Testis (tissue), 3 donors: Measurements from ENCODE around the gene CAMKMT. TPM values are rescaled to one million over a fixed set of nuclear protein-coding genes. Genes with fewer than 3 reads are reported as not detected.

Source experiments
- DNase-seq: peaks from one replicate; pipeline ENCODE4 v3.0.0-alpha.2; 2019
- H3K27ac ChIP-seq, 2 donors: fragments of 200-600 bp; sonication (generic); one replicate each; pipeline ENCODE4 v1.5.1; 2019
- H3K27me3 ChIP-seq: fragments of 200-600 bp; sonication (generic); one replicate; pipeline ENCODE4 v1.5.1; 2019
- H3K36me3 ChIP-seq: fragments of 200-600 bp; sonication (generic); one replicate; pipeline ENCODE4 v1.5.1; 2017; ENCODE audit warnings: low read depth; ENCODE audit errors: missing control alignments
- H3K4me1 ChIP-seq: fragments of 200-600 bp; sonication (generic); one replicate; pipeline ENCODE4 v1.5.1; 2019
- H3K4me3 ChIP-seq, 2 donors: fragments of 200-600 bp; sonication (generic); one replicate each; pipeline ENCODE4 v1.5.1; 2017 to 2019
- H3K9me3 ChIP-seq: fragments of 200-600 bp; sonication (generic); one replicate; pipeline ENCODE4 v1.5.1; 2017
- POLR2A ChIP-seq: fragments of 450-650 bp; IDR thresholded peaks from one replicate; pipeline ENCODE4 v1.6.1; 2017; ENCODE audit warnings: antibody characterized with exemption, mild to moderate bottlenecking, moderate library complexity
- WGBS, 2 donors: methylation state at CpG; one replicate each; pipeline ENCODE4 v1.1.5; 2018; 5-methylcytosine and 5-hydroxymethylcytosine counted together
- intact Hi-C: fragments of 100-400 bp; cut with DNase I; formaldehyde crosslinking; loops from one replicate; pipeline ENCODE4 v1.15.1; 2023; ENCODE audit warnings: low total_unique reads
- polyA plus RNA-seq: library from polyadenylated mRNA; stranded (reverse); fragments of 350-450 nt; fragmentation: Illumina TruSeq; extraction: RNeasy Lipid Tissue Mini Kit (QIAGEN cat#74804); gene quantifications from one replicate; pipeline ENCODE4 v1.2.3, GENCODE V29; 2014; ENCODE audit warnings: low read depth, low replicate concordance; ENCODE audit not compliant: insufficient read depth
- total RNA-seq, 2 donors: library from RNA; depleted of rRNA; stranded (reverse); fragments of >200 nt; gene quantifications; one replicate each; pipeline ENCODE4 v1.2.3, GENCODE V29; 2016
- TF ChIP-seq, protein P1 (sequence below), 3 experiments: fragments of 450-650 bp in 2 of 3; fragments of 200-600 bp in 1 of 3; sonication (generic) in 1 of 3; IDR thresholded peaks; one replicate each; pipeline ENCODE4 v1.5.1; 2016 to 2019; ENCODE audit warnings: antibody characterized with exemption in 3 of 3, mild to moderate bottlenecking in 2 of 3, moderate library complexity in 1 of 3

Gene CAMKMT
- total and polyA plus RNA-seq, 3 donors from 2014 or later: 15.9 to 21.2 (median 18.5) TPM

DNA sequence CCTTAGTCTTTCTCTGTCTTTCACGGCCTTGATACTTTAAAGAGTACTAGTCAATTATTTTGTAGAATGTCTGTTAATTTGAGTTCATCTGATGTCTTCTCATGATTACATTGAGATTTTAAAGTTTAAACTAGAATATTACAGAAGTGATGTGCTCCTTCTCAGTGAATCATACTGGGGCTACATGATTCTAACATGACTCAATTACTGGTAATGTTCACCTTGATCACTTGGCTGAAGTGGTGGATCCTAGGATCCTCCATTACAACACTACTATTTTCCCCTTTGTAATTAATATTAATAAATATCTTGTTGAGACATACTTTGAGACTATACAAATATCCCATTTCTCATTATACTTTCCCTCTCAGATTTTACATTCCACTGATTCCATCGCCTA lies 148.5 kb downstream of the CAMKMT start:
- Histone ChIP-seq H3K4me3 (no peak overlapping the region), H3K27ac (no peak overlapping the region), H3K9me3 (no peaks in the 10 kb centered on the region), H3K4me1 (no peaks in the 10 kb centered on the region), H3K36me3 (no peaks in the 10 kb centered on the region), H3K27me3 (no peaks in the 10 kb centered on the region)
- intact Hi-C loops: no loop called here
- no peak for DNase-seq
- TF ChIP-seq POLR2A: no peak
- TF ChIP-seq, protein P1, sequence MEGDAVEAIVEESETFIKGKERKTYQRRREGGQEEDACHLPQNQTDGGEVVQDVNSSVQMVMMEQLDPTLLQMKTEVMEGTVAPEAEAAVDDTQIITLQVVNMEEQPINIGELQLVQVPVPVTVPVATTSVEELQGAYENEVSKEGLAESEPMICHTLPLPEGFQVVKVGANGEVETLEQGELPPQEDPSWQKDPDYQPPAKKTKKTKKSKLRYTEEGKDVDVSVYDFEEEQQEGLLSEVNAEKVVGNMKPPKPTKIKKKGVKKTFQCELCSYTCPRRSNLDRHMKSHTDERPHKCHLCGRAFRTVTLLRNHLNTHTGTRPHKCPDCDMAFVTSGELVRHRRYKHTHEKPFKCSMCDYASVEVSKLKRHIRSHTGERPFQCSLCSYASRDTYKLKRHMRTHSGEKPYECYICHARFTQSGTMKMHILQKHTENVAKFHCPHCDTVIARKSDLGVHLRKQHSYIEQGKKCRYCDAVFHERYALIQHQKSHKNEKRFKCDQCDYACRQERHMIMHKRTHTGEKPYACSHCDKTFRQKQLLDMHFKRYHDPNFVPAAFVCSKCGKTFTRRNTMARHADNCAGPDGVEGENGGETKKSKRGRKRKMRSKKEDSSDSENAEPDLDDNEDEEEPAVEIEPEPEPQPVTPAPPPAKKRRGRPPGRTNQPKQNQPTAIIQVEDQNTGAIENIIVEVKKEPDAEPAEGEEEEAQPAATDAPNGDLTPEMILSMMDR (IDR thresholded peaks at IDR 0.05): no peak
- 98 to 99% methylated on average over 2 of the region's 2 CpGs for WGBS, 2 donors

DNA sequence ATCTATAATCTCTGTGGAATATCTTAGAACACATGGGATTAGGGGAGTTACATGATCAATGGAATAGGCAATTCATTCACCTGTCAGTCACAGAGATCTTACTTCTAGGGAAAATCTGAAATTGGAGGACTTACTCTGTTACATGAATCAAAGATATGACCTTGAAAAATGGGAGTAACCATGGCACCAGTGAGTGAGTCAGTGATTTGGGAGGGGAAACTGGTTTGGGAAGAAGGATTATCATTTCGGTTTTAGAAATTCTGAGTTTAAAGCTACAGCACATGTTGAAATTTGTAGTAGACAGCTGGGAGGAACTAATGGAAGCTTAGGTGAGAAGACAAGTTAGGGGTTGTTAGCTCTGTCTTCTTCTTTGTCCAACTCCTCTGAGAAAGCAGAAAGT lies 153.7 kb downstream of the CAMKMT start:
- WGBS, 2 donors: 38 to 56% methylated on average over 1 of the region's 1 CpG
- Histone ChIP-seq H3K9me3 (no peaks in the 10 kb centered on the region), H3K4me1 (no peaks in the 10 kb centered on the region), H3K27ac (no peak overlapping the region), H3K27me3 (no peaks in the 10 kb centered on the region), H3K4me3 (no peak overlapping the region), H3K36me3 (no peaks in the 10 kb centered on the region)
- intact Hi-C loops: no loop called here
- TF ChIP-seq, protein P1 (IDR thresholded peaks at IDR 0.05): no peak
- DNase-seq: no peak

DNA sequence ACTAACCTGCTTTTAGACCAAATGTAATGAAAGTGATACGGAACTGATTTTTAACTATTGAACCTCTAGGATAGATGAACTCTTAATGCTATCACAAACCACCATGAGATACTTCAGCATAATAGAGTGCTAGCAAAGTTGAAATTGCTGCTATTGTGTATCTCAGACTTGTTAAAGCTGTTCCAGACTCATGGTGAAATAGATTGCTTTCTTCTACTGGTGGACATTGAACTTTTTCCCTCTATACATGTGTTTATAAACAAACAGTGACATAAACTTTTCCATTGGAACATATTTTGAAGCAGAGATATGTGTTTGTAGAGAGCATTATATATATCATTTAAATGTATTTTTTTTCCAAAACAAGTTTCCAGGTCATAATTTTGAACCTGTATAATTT lies 157.3 kb downstream of the CAMKMT start:
- 94 to 100% methylated on average over 1 of the region's 1 CpG for WGBS, 2 donors
- H3K9me3 ChIP-seq: no peaks in the 10 kb centered on the region
- no peaks in the 10 kb centered on the region for H3K4me1 ChIP-seq
- TF ChIP-seq, protein P1 (IDR thresholded peaks at IDR 0.05): no peak
- no peak for TF ChIP-seq POLR2A
- intact Hi-C loops: no loop called here
- no peaks in the 10 kb centered on the region for H3K36me3 ChIP-seq
- no peaks in the 10 kb centered on the region for H3K27me3 ChIP-seq
- no peak for DNase-seq
- no peak overlapping the region for H3K4me3 ChIP-seq
- no peak overlapping the region for H3K27ac ChIP-seq

DNA sequence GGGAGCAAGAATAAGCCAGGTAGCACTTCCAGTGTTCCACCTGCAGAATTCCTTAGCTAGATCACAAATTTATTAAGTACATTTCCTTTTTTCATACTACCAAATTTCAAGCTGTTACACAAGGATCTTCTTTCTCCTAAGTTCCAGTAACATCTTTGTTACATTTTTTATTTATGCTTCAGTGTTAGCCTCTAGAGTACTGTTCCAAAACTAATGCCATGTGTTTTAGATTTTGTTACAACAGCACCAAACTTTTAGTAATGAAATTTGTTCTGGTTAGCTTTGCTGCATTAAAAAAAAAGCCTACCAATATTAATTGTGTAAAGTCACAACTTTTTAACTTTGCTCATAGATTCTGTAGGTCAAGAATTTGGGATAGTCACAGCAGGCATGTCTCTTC lies 161.1 kb downstream of the CAMKMT start:
- H3K9me3 ChIP-seq: no peaks in the 10 kb centered on the region
- no peaks in the 10 kb centered on the region for H3K27me3 ChIP-seq
- no peak overlapping the region for H3K27ac ChIP-seq
- TF ChIP-seq, protein P1 (IDR thresholded peaks at IDR 0.05): no peak
- TF ChIP-seq POLR2A: no peak
- H3K36me3 ChIP-seq: no peaks in the 10 kb centered on the region
- DNase-seq: no peak
- no peaks in the 10 kb centered on the region for H3K4me1 ChIP-seq
- no peak overlapping the region for H3K4me3 ChIP-seq
- intact Hi-C loops: no loop called here

DNA sequence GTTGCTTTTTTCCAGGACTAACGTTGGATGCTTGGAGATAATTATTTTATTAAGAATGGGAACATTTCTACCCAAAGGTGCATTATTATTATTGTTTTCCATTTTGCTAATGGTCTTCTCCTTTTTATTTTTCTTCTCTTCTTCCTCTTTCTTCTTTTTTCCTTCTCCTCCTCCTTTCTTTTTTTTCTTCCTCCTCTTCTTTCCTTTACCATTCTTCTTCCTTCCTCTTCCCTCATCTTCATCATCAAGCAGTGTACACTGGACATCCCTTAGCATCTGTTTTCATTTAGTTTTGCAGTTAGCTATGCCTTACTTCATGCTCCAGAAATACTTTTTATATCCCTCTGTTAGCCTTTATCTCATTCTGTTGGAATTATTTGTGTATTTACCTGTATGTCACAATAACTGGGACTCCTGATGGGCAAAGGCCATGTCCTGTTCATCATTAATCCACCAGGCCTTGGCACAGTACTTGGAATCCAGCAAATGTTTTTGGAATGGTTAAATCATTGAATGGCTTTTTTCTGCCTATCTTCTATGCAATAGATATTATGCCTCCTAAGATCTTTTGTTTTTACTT lies 162.7 kb downstream of the CAMKMT start:
- Histone ChIP-seq H3K27me3 (no peaks in the 10 kb centered on the region), H3K9me3 (no peaks in the 10 kb centered on the region), H3K36me3 (no peaks in the 10 kb centered on the region), H3K27ac (no peak overlapping the region), H3K4me1 (no peaks in the 10 kb centered on the region), H3K4me3 (no peak overlapping the region)
- DNase-seq: no peak
- WGBS, 2 donors: 70 to 84% methylated on average over 1 of the region's 1 CpG
- intact Hi-C loops: no loop called here
- TF ChIP-seq POLR2A: no peak
- TF ChIP-seq, protein P1 (IDR thresholded peaks at IDR 0.05): no peak
